Sigmoid colon (tissue), 4 donors: ENCODE measurements around the gene MRPS31.

Experiments
- CTCF ChIP-seq, 4 experiments: fragments of 450-650 bp in 3 of 4; fragments of 200-600 bp in 1 of 4; IDR thresholded peaks; one replicate each; pipeline ENCODE4 v1.5.1; 2016 to 2019; ENCODE audit warnings: antibody characterized with exemption in 4 of 4, mild to moderate bottlenecking in 3 of 4, moderate library complexity in 2 of 4
- EP300 ChIP-seq, 4 donors: sonication (generic); formaldehyde crosslinking; IDR thresholded peaks; one replicate each; pipeline ENCODE4 v1.6.1; 2017; ENCODE audit warnings: antibody characterized with exemption in 4 of 4
- POLR2A ChIP-seq, 2 donors: fragments of 450-650 bp; IDR thresholded peaks; one replicate each; pipeline ENCODE4 v1.6.1; 2016; ENCODE audit warnings: antibody characterized with exemption in 2 of 2, mild to moderate bottlenecking in 2 of 2, moderate library complexity in 2 of 2
- POLR2AphosphoS5 ChIP-seq, 4 donors: sonication (generic); formaldehyde crosslinking; IDR thresholded peaks; one replicate each; pipeline ENCODE4 v1.6.1; 2017; ENCODE audit warnings: antibody characterized with exemption in 4 of 4

DNA sequence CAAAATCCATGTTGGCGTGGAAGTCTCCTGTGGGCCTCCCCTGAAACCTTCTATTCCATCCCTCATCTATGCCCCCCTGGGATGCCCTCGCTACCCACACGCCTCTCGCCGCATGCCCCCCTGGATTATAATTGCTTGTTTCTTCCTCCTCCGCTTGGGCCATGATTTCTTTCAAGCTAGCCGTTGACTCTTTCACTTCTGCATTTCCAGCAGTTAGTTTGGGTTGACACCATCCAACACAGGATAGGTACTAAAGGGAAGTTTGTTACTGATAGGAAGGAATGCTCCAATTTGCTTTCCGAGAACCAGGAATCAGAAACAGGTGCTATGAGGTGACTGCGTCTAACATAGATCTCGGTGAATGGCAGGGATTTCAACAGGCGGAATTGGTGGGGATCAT, 10.7 kb upstream of the MRPS31 start:
- TF ChIP-seq CTCF (IDR thresholded peaks at IDR 0.05) (no peak), POLR2AphosphoS5 (IDR thresholded peaks at IDR 0.05) (no peak), POLR2A (IDR thresholded peaks at IDR 0.05) (no peak), EP300 (IDR thresholded peaks at IDR 0.05) (no peak)
